Nucleus accumbens (tissue), 56 donors: ENCODE data around the gene SEC24D.

Experiments
- DNase-seq, 56 donors: peaks; one replicate each; lab custom pipeline; 2025; lab: John Stamatoyannopoulos, UW

The SEC24D gene

DNA sequence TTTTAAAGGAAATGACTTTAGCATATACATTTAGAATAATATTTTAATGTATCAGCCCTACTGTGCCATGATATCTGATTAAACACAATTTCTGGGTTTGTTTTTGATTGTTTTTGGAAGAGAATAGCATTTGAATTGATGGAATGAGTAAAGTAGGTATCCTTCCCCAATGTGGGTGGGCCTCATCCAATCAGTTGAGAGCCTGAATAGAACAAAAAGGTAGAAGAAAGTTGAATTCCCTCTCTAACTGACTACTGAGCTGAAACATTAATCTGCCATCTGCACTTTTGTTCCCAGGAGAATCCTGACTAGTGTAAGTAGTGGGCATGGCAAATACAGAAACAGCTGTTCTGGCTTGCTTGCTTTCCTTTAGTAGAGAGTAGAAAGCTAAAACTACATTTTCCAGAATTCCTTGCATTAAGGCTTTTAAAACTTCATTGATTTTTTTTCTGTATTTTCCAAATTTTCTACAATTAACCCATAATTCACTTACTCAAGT, 9.7 kb upstream of the SEC24D start:
- DNase-seq = no peak

DNA sequence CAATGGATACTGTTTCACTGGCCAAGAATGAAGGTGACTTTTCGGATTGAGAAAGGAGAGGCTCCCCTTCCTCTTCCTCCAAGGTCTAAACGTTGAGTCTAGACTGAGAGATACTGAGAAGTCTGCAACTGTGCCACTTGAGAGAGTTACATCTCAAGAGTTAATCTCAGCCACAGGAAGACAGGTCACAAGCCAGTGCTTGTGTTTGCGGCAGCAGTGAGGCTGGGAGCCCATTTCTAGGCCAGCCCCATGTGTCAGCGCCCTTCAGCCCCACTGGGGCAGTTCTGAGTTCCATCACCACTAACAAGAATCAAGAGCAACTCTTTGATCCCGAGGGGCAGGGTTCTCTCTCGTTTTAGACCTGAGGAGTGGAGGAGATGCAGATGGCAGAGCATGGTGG, 7.3 kb upstream of the SEC24D start:
- DNase-seq = no peak

DNA sequence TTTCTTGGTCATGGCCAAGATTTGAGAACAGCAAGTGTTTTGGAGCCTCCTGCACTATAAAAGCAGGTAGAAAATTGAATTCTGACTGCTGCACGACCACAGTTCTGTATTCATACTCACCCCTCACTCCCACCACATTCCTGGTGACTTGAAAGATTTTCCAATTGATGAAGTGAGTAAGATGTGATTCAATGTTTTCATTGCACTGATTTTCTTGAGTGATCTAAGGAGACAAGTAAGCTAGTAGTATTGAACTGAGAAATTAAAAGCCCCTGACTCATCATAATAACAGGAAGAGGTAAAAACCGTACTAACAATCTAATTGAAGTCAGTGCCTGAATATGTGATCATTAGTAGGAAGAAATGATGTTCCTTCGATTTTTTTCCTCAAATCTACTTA, 6.1 kb upstream of the SEC24D start:
- DNase-seq = peak in 2 of 56 donors; percentile 3

DNA sequence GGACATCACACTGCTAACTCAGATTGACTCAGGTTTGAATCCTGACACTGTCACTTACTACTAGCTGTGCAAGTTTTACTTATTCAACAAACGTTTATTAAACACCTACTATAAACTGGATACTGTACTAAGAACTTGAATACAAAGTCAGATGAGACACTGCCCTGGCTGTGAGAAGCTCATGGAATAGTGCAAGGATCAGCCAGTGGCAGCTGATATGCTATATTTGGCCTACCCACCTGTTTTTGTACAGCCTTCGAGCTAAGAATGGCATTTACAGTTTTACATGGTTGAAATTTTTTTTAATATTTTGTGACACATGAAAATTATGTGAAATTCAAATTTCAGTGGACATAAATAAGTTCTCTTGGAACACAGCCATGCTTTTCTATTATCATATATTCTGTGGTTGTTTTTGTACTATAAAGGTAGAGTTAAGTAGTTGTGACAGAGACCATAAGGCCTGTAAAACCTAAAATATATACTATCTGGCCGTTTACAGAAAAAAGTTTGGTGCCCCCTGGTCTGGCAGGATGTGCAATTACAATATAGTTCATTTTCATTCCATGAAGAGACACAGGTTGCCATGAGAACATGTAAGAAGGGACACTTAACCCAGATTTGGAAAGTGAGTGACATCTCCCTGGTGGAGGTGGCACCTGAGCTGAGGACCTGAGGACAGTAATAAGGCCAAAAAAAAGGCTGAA, 3.4 kb upstream of the SEC24D start:
- DNase-seq = no peak

DNA sequence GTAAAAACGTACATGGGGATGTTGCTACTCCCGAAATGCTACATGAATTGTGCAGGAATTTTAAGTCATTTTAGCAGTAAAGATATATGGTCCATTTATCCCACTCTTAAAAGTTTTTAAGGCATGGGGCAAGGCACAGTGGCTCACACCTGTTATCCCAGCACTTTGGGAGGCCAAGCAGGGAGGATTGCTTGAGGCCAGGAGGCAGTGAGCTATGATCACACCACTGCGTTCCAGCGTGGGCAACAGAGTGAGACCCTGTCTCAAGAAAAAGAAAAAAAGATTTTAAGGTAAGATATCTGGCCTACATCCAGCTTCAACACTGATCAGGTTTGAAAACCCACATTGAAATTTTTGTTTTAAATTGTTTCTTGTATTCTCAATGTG, 1.2 kb upstream of the SEC24D start:
- DNase-seq = no peak

DNA sequence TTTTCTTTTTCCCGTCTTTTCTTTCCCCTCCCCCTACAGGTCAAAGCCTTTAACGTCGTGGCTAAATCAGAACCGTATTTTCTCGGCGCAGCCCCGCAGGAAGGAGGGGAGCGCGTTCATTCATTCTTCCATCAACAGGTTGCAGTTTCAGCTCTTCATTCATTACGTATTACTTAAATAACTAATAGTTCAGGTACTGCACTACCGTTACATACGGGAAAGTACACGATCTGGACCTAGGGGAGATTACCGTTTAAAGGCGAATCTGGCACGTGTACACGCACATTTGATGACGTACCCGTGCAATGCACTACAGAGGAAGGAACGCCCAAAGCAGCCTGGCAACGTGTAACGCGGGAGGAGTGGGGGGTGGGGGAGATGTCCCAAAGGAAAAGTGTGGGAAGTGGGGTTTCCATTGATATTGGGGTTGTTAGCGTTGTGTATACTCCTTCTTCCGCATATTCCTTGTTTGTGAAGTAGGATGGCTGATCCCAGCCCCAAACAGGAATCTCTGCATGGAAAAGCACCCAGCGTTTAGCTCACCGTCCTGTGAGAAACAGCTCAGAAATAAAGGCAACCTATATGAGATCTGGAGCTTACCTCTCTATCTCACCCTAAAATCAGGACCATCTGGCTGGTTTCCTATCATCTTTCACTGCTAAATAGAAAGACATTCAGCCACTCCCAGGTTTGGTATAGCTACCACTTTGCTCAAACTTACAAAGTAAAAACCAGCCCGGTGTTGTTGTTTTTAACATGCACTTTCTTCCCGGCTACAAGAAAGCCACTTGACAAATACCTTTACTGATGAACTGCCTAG, 585 bp upstream of the SEC24D start:
- peak in 26 of 56 donors; percentile 1 to 58 (median 26) for DNase-seq

DNA sequence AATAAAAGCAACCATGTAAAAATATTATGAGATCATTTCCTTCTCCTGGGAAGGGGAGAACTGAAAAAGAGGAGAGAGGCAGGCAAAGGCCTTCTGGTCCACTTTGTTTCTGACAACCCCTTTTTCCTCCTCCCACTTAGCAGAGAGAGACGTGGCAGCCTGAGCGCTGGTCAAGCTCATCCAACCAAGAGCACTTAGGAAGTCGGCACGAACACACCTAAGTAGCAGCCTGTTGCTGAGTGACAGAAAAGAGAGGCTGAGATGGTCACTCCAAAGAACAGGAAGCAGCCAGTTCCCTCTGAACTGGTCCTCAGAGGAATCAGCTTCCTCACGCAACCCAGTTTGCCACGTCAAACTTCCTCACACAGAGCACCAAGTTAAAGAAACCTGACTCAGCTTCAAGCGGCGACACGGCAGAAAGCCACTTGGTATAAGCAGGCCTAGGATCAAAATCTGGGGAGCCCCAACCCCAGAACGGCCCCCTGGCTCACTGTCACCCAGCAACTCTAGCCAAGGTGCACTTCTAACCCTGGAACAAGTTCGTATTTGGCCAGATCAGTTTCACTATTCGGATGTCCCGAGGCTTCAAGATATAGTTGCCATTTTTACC, 861 bp downstream of the SEC24D start:
- peak in 47 of 56 donors; percentile 2 to 49 (median 19) for DNase-seq

DNA sequence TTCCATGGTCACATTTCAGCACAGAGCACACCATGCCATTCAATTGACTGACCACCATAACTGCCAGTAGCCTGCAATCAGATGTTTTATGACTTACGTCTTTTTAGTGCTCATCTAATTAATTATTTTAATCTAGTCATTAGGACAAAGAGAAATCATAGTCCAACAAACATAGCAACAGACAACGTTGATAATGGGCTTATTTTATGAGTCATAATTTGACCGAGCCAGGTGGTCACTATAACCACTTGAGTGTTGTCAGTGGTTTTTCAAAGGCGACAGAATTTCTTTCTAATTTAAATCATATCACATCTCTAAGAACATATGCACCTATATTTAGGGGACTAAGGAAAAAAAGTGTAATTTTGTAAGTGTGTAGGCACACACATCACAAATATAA, 1.9 kb downstream of the SEC24D start:
- DNase-seq = no peak

DNA sequence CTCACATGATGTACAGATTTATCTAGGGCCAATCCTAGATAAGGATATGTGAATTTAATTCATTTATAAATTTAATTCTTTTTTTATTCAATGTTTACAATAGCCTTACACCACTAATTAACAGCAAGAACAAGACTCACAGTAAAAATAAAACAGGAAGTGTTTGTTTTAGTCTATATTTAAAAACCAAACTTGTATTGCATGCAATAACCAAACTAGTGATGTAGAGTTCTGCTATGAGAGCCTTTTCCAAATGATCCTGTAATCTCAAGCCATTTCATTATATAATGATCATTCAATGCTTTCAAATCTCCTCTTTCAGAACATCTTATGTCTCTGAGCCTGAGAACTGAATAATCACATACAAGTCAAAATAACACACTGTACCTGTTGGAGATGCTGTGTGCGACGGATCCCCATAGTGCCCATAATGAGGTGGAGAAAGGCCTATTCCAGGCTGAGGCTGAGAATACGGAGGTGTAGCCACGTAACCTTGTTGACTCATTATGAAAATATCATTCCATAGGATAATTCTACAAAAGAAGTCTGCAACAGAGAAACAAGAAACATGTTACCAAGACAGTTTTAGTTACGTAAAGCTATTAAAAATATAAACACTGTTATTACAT, 2.6 kb downstream of the SEC24D start:
- no peak for DNase-seq

DNA sequence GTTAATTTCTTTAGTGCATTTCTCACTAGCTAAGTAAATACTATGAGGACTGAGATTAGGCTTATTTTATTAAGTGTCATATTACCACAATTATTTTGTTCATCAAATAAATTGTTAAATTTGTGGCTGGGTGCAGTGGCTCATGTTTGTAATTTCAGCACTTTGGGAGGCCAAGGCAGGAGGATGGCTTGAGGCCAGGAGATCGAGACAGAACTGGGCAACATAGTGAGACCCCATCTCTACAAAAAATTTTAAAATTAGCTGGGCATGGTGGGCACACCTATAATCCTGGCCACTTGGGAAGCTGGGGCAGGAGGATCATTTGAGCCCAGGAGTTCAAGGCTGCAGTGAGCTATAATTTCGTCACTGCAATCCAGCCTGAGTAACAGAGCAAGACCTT, 6.8 kb downstream of the SEC24D start:
- DNase-seq = no peak

DNA sequence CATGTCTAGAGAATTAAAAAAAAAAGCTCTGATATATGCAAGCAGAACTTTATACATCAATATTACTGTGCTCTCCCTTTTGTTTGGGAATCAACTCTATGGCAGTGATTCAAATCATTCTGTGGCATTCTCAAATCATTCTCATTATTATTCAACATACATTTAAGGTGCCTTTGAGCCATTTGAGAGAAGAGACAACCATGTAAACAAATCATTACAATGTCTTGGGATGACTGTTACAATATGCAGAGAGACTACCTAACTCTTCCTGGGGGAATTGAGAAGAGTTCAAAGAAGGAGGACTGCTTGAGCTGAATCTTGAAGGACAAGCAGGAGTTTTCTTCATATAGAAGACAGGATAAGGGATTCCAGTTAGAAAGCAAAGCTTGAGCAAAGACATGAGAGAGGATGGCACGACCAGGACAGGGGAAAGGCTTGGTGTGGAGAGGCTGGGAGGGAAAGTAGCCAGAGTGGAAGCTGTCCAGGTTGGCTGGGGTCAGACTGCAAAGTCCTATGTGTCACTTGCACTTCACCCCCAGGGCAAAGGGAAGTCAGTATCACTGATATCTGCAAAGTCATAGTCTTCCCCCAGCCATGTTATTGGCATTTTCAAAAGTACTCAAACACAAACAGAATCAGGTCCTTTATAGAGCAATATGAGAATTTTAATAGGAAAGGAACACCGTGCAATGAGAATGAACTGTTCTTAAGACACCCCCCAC, 9.0 kb downstream of the SEC24D start:
- no peak for DNase-seq

DNA sequence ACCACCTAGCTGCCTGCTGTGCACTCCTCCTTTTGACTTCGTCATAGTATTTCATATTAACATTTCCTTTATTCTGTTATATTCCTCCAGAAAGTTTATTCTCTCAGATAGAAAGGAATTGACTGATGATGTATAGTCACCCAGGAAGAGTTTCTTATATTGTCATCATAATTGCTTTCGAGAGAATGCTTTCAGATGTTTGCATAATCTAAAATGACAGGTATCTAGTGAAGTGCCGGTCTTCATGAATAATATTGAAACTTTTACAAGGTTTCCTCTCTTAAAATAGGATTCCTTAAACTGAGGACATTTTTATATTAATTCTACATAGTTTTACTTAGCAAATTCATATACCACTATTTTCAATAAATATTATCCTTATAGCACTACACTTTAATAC, 10.1 kb downstream of the SEC24D start:
- no peak for DNase-seq

DNA sequence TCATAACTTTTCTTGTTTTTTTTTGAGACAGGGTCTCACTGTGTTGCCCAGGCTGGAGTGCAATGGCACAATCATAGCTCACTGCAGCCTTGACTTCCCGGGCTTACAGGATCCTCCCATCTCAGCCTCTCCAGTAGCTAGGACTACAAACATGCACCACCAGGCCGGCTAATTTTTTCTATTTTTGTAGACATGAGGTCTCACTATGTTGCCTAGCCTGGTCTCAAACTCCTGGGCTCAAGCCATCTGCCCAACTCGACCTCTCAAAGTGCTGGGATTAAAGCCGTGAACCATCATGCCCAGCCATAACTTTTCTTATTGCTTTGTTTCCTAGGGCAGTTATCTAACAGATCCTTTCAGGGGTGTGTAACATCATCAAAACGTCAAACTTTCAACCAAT, 11.8 kb downstream of the SEC24D start:
- DNase-seq = no peak

DNA sequence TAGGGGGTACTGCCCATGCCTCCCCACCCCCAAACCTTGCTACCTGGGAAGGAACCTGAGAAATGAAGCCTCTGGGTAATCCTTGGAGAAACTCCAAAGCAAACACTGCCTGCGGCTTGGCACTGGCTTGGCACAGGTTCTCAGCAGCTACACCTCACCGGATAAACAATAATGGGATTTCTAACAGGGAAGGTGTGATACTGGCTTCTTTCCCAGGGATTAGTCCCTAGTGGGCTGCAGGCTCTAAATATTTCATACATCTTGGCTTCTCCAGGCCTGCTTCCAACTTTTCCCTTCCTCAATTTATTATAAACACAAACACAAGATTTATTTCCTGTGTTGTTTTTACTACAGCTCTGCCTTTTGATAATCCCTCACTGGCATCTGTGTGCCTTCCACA, 12.5 kb downstream of the SEC24D start:
- DNase-seq = no peak

DNA sequence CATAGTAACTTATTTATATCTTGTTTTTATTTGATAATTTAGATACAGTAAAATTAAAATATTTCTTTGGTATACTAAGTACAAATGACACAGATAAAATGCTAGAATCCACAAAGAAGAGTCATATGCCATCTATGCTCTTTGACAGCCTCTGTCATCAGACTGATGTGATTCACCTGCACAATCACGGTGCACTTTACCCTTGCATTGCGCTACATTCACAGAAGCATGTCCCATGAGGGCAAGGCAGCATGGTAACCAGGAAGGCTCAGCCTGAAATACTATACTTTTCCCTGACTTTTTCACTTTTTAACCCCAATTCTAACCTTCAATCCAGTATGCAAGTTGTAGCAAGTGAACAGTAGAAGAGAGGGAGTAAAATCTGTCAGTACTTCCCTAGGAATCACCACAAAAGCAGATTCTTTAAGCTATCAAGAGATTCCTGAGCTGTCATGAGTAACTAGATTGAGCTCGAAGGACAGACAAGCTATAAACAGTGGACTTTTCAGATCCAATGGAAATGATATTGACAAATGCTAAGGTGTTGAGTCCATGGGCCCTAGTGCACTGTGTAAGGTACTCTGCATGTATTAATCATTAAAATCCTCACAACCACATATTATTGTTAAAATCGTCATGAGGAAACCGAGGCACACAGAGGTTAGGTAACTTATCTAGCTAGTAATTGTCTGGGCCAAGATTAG, 14.2 kb downstream of the SEC24D start:
- no peak for DNase-seq

DNA sequence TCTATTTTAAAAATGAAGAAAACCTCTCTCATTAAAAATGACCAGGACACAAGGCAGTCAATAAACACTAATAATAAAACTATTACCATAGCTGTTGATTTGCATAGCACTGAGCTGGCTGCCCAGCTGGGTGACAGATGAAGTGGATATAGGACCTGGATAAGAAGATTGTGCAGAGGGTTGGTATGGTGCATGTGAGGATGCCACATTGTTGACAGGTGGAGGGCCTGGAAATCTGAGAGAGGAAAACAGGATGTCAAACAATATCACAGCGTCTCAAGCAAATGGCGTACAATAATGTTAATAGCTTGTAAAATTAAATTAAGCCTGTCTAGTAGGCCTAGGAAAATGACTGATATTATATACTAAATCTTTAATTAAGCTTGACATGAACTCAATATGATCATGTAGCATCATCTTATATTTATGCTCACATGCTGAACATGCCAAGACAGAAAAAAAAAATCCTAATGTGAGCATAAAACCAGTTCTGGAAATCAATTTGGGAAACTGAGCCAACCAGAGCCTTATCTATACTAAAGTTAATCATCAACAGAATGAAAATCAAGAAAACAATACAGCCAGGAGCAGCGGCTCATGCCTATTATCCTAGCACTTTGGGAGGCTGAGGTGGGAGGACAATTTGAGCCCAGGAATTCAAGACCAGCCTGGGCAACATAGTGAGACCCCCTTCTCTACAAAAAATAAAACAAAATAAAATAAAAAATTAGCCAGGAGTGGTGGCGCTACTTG, 18.6 kb downstream of the SEC24D start:
- DNase-seq = no peak

DNA sequence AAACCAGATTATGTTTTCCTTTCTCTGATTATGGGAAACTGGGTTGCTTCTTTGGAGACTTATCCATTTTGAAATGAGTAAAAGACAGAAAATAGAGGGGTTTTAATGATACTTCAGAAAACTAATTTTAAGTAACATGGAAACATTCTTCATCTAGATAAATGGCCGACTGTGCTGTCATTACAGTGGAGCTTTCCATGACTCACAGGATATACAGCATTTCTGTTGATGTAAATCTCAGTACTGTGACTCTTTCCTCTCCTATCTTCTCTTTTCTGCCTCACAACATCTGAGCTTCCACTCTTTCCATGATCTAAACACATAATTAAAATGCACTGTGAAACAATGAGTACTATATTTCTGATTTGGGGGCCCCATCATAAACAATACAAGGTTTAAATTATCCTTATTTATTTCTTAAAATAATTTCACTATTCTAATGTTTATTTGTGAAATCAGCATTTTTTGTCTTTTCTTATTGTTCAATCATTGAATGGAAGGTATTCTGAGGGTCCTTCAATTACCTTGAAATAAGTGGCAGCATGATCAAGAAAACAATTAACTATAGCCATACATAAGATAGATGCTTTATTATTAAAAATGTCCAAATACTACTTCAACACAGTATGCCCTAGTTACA, 19.3 kb downstream of the SEC24D start:
- no peak for DNase-seq

DNA sequence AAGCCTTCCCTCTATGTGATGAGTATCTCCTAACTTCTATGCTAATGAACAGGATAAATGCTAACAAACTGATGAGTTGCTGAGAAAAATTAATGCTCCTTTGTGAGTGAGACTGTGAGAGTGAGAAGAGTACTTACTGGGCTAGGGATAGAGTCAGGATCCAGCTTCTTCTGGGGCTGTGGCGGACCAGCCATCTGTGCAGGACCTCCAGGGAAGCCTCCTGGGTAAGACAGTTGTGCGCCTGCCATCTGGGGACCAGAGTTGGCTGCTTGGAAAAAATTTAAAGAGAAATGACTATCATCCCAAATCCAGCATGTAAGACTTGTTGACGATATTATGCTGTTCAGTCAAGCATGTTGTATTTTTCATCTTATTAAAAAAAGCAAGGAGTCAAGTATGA, 21.0 kb downstream of the SEC24D start:
- DNase-seq = no peak

DNA sequence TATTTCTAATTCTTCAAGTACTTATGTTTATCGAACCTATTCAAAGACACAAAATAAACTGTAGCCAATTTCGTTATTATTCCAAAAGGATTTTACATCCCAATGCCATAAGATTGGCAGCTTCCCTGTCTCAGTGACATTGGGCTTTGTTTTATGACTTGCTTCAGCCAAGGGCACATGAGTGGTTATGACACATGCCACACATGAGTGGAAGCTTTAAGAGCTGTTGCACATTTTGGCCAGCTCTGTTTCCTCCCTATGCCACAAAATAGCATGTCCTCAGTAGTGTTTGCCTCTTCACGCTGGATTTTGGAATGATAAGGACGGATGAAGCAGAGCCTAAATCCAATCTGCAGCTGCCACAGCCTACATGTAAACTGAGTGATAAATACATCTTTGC, 21.9 kb downstream of the SEC24D start:
- DNase-seq = no peak
